SU-DHL-6 (cell line): ENCODE results near the gene TNNI3K.

ENCODE experiments used
- CTCF ChIP-seq: fragments of 200-600 bp; sonication (generic); IDR thresholded peaks from one replicate; pipeline ENCODE4 v1.5.1; 2017; ENCODE audit warnings: antibody characterized with exemption, mild to moderate bottlenecking, low read length, moderate library complexity; ENCODE audit not compliant: insufficient read depth, poor library complexity, severe bottlenecking
- EZH2phosphoT487 ChIP-seq: fragments of 200-600 bp; sonication (generic), shearing (Covaris generic); conservative IDR thresholded peaks from 2 replicates; pipeline ENCODE4 v1.6.1; 2018; ENCODE audit warnings: mild to moderate bottlenecking, antibody characterized with exemption, low read length, moderate library complexity, mixed read lengths

GRCh38 chr1:74480068-74480467, 244.9 kb downstream of the TNNI3K start:
- TF ChIP-seq CTCF (no peak), EZH2phosphoT487 (no peak)
